Kidney (tissue), 14 donors: ENCODE data around the gene PCDHB3. TPM values are rescaled to one million over a fixed set of nuclear protein-coding genes. Genes with fewer than 3 reads are reported as not detected.
A peak's percentile ranks its signal among the peaks of the same experiment; 100 is the strongest.

Experiments
- DNase-seq, 5 donors: peaks; one replicate each; pipeline ENCODE4 v3.0.0-alpha.2; 2013 to 2020
- FAIRE-seq: peaks from 2 replicates; lab custom pipeline; 2012; peaks lifted over from hg19 to GRCh38; lab: Jason Lieb, UNC
- H3K27ac ChIP-seq, 2 donors: one replicate each; pipeline ENCODE4 v1.7.0; 2013; ENCODE audit warnings: low read depth in 2 of 2, low read length in 2 of 2, inconsistent platforms in 1 of 2
- H3K27me3 ChIP-seq: one replicate; pipeline ENCODE4 v1.7.1; 2013; ENCODE audit warnings: low read length, inconsistent platforms; ENCODE audit not compliant: control insufficient read depth, insufficient read depth
- H3K36me3 ChIP-seq, 3 donors: one replicate each; pipeline versions ENCODE4 v1.7.0 to v1.7.1; 2013; ENCODE audit warnings: low read length in 3 of 3, control low read depth in 1 of 3, inconsistent platforms in 1 of 3; ENCODE audit not compliant: insufficient read depth in 3 of 3, control insufficient read depth in 2 of 3
- H3K4me1 ChIP-seq, 3 donors: one replicate each; pipeline versions ENCODE4 v1.7.0 to v1.7.1; 2013; ENCODE audit warnings: low read length in 3 of 3, inconsistent platforms in 1 of 3, low read depth in 1 of 3; ENCODE audit not compliant: control insufficient read depth in 2 of 3, insufficient read depth in 2 of 3
- H3K4me3 ChIP-seq, 3 donors: one replicate each; pipeline versions ENCODE4 v1.7.0 to v1.8.1; 2013; ENCODE audit warnings: low read length in 3 of 3, control low read depth in 1 of 3, inconsistent platforms in 1 of 3
- H3K9ac ChIP-seq, 3 donors: one replicate each; pipeline versions ENCODE4 v1.7.0 to v1.7.1; 2013; ENCODE audit warnings: low read length in 3 of 3, control low read depth in 1 of 3, inconsistent platforms in 1 of 3
- H3K9me3 ChIP-seq, 3 donors: one replicate each; pipeline versions ENCODE4 v1.7.0 to v1.7.1; 2013; ENCODE audit warnings: low read length in 3 of 3, control low read depth in 1 of 3, inconsistent platforms in 1 of 3; ENCODE audit not compliant: control insufficient read depth in 2 of 3, insufficient read depth in 1 of 3
- CTCF ChIP-seq: IDR thresholded peaks from 3 replicates; pipeline ENCODE4 v1.5.1; 2012; ENCODE audit warnings: mild to moderate bottlenecking, moderate library complexity, borderline replicate concordance; ENCODE audit not compliant: insufficient read depth; ENCODE audit errors: extremely low read depth
- intact Hi-C: fragments of 100-400 bp; cut with DNase I; formaldehyde crosslinking; loops from one replicate; pipeline ENCODE4 v1.11.1; 2022
- polyA plus RNA-seq: library from polyadenylated mRNA; stranded (reverse); fragments of 350-450 nt; fragmentation: Illumina TruSeq; extraction: RNeasy Lipid Tissue Mini Kit (QIAGEN cat#74804); gene quantifications from one replicate; pipeline ENCODE4 v1.2.3, GENCODE V29; 2014; ENCODE audit warnings: low read depth, low replicate concordance; ENCODE audit not compliant: insufficient read depth
- total RNA-seq: library from RNA; stranded (reverse); fragmentation: NEBNext Ultra II Directional; extraction: Animal tissue kit (Norgen Biotek cat#: 25700); gene quantifications from one replicate; pipeline ENCODE4 v1.2.1, GENCODE V29; 2021
- donor health status: control.
- donor health status: control.
- donor health status: control.
- donor health status: control.
- donor health status: control.
- donor health status: DM: yes; HTN: yes; CAD: no.
- donor health status: Normal renal cell carcinoma (clear cell type).

The PCDHB3 gene
- total and polyA plus RNA-seq, 2 donors from 2014 or later = 2.3 to 3.1 TPM

GRCh38 chr5:141077826-141078225, 22.4 kb upstream of the PCDHB3 start:
- FAIRE-seq (no peak), DNase-seq (no peak)
- Histone ChIP-seq H3K36me3 (no peaks in the 10 kb centered on the region), H3K27ac (no peak overlapping the region), H3K9me3 (peaks cover 0 to 3% (median 0%) of the 10 kb centered on the region in 3 donors), H3K27me3 (no peaks in the 10 kb centered on the region), H3K9ac (no peak overlapping the region), H3K4me3 (peak overlapping the region in 1 of 3 donors; percentile 21), H3K4me1 (no peaks in the 10 kb centered on the region)
- TF ChIP-seq CTCF = no peak
- intact Hi-C loops = no loop called here

GRCh38 chr5:141082228-141082627, 18.0 kb upstream of the PCDHB3 start:
- no peaks in the 10 kb centered on the region for H3K27me3 ChIP-seq
- H3K27ac ChIP-seq = no peak overlapping the region
- TF ChIP-seq CTCF = no peak
- H3K36me3 ChIP-seq = no peaks in the 10 kb centered on the region
- peaks cover 0 to 13% (median 1%) of the 10 kb centered on the region in 3 donors for H3K9me3 ChIP-seq
- intact Hi-C loops = no loop called here
- no peak for FAIRE-seq
- no peak overlapping the region for H3K4me3 ChIP-seq
- H3K9ac ChIP-seq = no peak overlapping the region
- H3K4me1 ChIP-seq = no peaks in the 10 kb centered on the region
- no peak for DNase-seq

GRCh38 chr5:141084487-141084989, 15.7 kb upstream of the PCDHB3 start:
- Histone ChIP-seq H3K36me3 (no peaks in the 10 kb centered on the region), H3K27ac (peak overlapping the region in 1 of 2 donors; percentile 57), H3K9me3 (peaks cover 0 to 21% (median 1%) of the 10 kb centered on the region in 3 donors), H3K27me3 (no peaks in the 10 kb centered on the region), H3K9ac (peak overlapping the region in 2 of 3 donors; percentile 17 to 34), H3K4me1 (no peaks in the 10 kb centered on the region), H3K4me3 (peak overlapping the region; percentile 55 to 72 (median 63))
- FAIRE-seq (peak; percentile 15), DNase-seq (peak in 3 of 5 donors; percentile 51 to 67 (median 63))
- intact Hi-C loops = no loop called here
- peak; percentile 57 for TF ChIP-seq CTCF
